Measurements from ENCODE around the gene ADGRD1.
"Not testable (repeated sequence)": the region's sequence is repeated elsewhere in the genome, so short reads cannot be mapped to it uniquely, and the experiment has no call there.

ADGRD1 gene

GRCh38 chr12:131057211-131057721 is 103.6 kb downstream of the ADGRD1 start:
- no peak for DNase-seq (ENCODE audit: low read depth)

GRCh38 chr12:131057722-131058515 is 104.2 kb downstream of the ADGRD1 start:
- no peak for DNase-seq (ENCODE audit: low read depth)

GRCh38 chr12:131058700-131059099 is 105.0 kb downstream of the ADGRD1 start:
- DNase-seq (ENCODE audit: low read depth) = no peak

- no peak for DNase-seq (ENCODE audit: low read depth)
Measured at GRCh38 chr12:131060011-131060703, 106.5 kb downstream of the ADGRD1 start.

GRCh38 chr12:131061041-131061806 is 107.5 kb downstream of the ADGRD1 start:
- DNase-seq (ENCODE audit: low read depth) = no peak

- DNase-seq (ENCODE audit: low read depth) = no peak
Measured at GRCh38 chr12:131063413-131063812, 109.7 kb downstream of the ADGRD1 start.

- no peak for DNase-seq (ENCODE audit: low read depth)
Measured at GRCh38 chr12:131063960-131064359, 110.3 kb downstream of the ADGRD1 start.

- DNase-seq (ENCODE audit: low read depth) = no peak
Measured at GRCh38 chr12:131065279-131065678, 111.6 kb downstream of the ADGRD1 start.

GRCh38 chr12:131065801-131066200 is 112.1 kb downstream of the ADGRD1 start:
- no peak for DNase-seq (ENCODE audit: low read depth)

GRCh38 chr12:131066207-131066885 is 112.6 kb downstream of the ADGRD1 start:
- DNase-seq (ENCODE audit: low read depth) = no peak

GRCh38 chr12:131066886-131067490 is 113.3 kb downstream of the ADGRD1 start:
- DNase-seq (ENCODE audit: low read depth) = no peak

GRCh38 chr12:131067981-131068851 is 114.5 kb downstream of the ADGRD1 start:
- no peak for DNase-seq (ENCODE audit: low read depth)

- DNase-seq (ENCODE audit: low read depth) = not testable (repeated sequence)
Measured at GRCh38 chr12:131068926-131069720, 115.4 kb downstream of the ADGRD1 start.

- not testable (repeated sequence) for DNase-seq (ENCODE audit: low read depth)
Measured at GRCh38 chr12:131070136-131070535, 116.4 kb downstream of the ADGRD1 start.

GRCh38 chr12:131070668-131071067 is 117.0 kb downstream of the ADGRD1 start:
- DNase-seq (ENCODE audit: low read depth) = not testable (repeated sequence)

GRCh38 chr12:131071234-131071820 is 117.6 kb downstream of the ADGRD1 start:
- not testable (repeated sequence) for DNase-seq (ENCODE audit: low read depth)

- DNase-seq (ENCODE audit: low read depth) = not testable (repeated sequence)
Measured at GRCh38 chr12:131071950-131072349, 118.2 kb downstream of the ADGRD1 start.

GRCh38 chr12:131072451-131073230 is 118.9 kb downstream of the ADGRD1 start:
- no peak for DNase-seq (ENCODE audit: low read depth)

Measured in stimulated activated CD8-positive, alpha-beta memory T cell treated with anti-CD3 and anti-CD28 coated beads, Interleukin-15, amount 100 ng/mL, for 1 hour (primary cell).